Measurements from ENCODE around the gene ACTG2.
A peak's percentile ranks its signal among the peaks of the same experiment; 100 is the strongest.

ACTG2 gene

DNA sequence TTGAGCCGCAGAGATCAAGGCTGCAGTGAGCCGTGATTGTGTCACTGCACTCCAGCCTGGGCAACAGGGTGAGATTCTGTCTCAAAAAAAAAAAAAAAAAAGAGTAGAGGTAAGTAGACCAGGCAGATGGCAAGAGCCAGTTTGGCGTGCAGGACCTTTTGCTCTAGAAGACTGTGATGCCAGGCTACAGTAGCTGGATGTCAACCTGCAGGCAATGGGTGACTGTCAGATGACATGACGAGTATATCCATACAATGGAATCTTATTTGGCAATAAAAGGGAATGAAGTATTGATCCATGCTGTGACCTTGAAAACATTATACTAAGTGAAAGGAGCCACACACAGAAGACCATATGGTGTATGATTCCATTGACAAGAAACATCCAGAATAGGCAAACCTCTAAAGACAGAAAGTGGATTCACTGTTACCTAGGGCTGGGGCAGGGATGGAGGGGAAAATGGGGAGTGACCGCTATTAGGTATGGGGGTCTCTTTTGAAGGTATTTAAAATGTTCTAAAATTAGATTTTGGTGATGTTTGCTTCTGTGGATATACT, 22.7 kb downstream of the ACTG2 start:
- no peak for DNase-seq

DNA sequence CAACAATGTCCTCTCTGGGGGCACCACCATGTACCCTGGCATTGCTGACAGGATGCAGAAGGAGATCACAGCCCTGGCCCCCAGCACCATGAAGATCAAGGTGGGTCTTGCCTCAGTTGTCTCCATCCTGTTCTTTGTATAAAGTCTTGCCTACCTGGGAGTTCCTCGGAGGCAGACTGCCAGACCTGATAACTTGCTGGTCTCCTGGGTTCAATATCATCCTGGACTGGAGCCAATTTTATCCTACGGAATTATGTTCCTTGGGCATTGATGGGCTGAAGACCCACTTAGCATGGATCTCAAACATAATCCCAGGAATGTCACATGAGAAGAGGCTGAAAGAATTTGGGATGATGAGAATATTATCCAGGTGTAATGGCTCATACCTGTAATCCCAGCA, 23.9 kb downstream of the ACTG2 start:
- no peak for DNase-seq

DNA sequence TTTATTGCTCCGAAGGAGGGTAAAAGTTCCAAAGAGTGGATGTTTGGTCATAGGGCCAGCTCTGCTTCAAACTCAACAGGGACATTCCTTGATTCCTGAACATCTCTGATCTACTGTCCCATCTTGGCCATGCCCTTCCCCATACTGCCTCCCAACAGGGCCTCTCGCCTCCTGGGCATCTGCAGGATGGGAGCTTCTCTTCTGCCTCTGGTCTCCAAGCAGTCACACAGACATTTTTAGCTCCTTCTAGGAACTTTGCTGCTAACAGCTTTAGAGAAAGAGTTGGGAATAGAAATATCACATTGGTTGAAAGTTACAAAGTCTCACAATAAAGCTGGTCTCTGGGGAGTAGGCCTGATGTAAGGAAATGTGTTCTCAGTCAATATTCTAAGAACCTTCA, 24.5 kb downstream of the ACTG2 start:
- no peak for DNase-seq

DNA sequence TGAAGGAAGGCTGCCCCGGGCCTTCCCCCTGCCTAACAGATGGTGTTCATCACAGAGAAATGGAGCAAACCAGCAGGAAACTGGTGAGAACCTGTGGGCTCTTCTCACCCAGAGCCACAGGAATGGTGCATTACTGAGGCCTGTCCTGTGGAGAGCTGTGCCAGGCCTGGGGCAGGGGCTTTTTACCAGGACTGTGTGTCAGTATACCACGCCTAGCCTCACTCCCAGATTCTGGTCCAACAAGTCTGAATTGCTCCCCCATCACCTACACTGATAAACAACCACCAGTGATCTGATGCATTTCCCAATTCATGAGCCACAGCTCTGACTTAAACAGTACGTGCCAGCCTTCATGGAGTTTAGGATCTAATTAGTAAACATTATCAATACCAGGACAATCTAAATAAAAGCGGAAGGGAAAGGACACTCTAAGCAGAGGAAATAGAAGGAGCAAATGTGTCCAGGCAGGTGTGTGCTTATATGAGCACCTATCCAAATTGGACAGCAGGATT, 24.9 kb downstream of the ACTG2 start:
- DNase-seq, result no peak

DNA sequence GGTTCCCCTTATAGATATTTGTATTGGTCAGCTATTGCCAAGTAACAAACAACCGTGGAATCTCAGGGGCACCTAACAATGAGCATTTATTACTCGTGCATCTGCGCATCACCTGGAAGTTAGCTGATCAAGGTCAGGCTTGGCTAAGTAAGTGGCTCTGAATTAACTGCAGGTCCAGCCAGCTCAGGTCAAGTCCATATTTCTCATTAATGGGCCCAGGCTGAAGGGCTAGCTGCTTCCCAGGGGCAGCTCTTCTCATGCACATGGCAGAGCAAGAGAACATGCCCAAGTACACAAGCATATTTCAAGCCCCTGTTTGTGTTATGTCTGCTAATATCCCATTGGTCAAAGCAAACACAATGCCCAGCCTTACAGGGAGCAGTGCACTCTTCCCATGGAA, 26.0 kb downstream of the ACTG2 start:
- no peak for DNase-seq

DNA sequence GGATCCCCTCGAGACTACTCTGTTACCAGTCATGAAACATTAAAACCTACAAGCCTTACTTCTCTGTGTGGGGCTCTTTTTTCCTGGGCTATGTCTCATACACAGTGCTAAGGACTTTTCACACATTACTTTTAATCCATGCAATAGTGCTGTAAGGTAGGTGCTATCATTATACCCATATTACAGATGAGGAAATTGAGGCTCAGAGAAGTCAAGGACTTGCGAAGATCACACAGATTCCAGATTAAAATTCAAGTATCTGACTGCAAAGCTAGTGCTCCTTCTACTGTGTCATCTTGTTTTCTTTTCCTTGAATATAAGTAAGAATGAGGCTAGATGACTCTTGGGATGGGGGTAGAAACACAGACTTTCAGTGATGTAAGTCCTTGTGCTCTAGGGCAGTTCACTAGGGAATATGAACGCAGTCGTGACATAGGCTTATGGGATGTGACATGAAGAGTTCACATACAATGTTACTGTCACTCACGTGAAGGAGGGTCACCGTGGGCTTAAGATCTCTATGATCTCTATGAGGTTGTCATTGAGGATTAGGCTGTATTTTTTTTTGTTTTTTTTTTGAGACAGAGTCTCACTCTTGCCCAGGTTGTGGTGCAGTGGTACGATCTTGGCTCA, 26.9 kb downstream of the ACTG2 start:
- no peak for DNase-seq

DNA sequence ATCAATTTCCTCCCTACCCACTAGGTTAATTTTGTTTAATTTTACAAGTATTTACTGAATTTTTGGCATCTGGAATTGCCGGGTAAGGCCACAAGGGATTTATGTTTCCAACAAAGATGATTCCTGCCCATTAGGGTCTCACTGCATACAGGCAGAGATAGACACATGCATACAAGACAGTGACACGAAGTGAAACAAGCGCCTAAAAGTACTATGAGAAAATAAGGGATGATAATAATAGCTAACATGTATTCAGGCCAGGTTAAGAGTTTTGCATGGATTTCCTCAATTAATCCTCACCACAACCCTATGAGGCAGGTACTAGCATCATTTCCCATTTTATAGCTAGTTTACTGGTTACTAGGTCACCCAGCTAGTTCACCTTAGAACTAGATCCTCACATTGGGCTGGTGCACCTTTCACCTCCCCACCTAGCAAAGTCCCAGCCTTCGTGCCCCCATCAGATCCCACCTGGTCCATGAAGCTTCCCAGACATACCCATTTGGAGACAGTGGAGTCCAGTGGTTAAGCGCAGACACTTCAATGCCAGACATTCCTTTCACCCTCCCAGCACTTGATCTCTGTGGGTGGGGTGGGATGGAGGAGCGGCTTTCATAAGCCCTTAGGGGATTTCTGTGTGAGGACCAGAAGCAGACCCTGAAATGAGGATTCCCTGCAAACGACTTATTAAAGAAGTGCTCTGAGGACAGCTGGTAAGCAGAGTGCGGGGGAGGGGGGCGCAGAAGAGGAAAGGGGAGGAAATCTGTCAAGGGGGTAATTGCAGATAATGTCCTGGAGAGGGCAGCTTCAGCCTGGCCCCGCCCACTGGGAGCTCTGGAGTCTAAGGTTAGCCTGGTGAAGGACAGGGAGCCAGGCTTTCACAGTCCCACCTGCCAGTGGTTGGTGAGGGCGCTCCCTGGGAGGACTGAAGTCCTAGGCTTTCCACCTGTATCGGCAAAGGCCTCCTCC, 28.1 kb downstream of the ACTG2 start:
- no peak for DNase-seq

DNA sequence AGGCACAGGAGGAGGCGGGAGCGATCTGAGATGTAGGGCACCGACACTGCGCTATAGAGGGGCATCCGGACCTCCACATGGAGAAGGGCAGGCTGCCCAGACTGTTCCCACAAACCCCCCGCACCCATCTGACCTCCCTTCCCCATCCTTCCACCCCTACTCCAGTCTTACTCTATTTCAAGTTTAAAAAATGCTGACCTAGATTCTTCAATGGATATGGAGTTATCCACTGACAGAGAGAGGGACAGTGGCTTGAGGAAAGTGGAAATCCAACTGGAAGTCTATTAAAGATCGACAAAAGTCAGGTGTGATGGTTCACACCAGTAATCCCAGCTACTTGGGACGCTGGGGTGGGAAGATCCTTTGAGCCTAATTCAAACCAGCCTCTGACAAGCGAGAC, 28.8 kb downstream of the ACTG2 start:
- no peak for DNase-seq

DNA sequence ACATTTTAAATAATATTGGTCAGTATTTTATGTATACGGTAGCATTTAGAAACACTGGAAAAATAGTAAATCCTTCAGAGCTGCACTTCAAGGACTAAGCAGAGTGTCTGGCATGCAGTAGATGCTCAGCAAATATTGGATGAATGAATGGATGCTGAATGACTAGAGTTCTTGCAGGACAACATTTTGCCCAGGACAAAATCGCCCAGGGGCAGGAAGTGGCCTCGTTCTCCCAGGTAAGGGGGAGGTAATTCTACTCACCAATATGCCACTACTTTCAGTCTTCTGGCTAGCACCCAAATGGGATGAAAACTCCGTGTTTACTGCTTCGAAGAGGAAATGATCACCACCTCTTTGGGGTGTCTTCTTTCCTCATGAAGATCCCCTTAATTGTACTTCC, 29.9 kb downstream of the ACTG2 start:
- DNase-seq, result no peak

DNA sequence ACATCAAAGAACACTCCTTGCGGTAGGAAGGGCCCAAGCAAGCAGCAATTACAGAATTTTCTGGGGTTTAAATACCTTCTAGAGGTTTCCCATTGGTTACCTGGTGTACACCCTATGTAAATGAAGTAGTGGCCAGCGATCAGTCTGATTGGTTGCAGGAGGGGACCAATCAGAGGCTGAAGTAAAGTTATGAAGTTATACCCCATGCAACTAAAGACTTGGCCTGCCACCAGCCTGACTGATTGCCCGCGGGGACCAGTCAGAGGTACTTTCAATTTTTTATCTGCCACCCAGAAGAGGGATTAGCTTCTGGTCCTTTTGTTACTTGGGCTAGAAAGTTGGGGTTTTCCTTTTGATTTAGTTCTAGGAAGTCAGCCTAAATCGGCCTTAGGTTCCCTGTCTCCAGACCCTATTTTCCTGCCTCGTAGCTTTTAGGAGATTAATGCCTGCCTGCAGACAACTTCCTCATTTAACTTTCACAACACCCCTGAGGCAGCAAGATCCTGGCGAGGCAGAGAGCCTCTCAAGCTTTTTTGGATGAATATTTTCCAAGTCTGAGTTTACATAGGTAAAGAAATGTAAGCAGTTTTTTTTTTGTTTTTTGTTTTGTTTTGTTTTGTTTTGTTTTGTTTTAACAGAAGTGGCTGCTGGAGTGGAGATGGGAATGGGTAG, 32.4 kb downstream of the ACTG2 start:
- no peak for DNase-seq

DNA sequence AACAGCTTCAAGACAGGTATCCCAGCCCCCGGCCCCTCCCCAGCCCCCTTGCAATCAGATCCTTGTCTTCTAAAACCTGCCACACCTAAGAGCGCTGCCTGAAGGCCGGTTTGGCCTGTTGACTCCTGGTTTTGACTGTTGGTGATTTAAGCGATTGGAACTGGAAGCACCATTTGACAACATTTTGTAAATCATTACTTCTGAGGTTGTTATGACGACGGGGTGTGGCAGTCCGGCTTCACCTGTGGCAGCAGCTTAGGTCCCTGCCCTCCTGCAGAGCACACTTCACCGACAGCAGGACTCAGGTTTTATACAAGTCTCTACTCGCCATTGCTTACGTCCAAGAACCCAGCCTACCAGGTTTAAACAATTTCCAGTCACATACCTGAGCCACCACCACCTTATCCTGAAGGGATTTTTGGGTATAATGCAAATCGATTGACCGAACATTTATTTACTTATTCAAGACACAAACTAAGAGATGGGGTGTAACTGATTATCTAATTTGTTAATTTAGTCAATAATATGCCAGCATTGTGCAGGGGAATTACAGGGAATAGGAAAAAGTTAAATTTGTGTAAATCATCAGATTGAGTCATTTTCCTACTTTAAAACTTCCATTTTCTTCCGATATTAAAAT, 33.2 kb downstream of the ACTG2 start:
- no peak for DNase-seq

DNA sequence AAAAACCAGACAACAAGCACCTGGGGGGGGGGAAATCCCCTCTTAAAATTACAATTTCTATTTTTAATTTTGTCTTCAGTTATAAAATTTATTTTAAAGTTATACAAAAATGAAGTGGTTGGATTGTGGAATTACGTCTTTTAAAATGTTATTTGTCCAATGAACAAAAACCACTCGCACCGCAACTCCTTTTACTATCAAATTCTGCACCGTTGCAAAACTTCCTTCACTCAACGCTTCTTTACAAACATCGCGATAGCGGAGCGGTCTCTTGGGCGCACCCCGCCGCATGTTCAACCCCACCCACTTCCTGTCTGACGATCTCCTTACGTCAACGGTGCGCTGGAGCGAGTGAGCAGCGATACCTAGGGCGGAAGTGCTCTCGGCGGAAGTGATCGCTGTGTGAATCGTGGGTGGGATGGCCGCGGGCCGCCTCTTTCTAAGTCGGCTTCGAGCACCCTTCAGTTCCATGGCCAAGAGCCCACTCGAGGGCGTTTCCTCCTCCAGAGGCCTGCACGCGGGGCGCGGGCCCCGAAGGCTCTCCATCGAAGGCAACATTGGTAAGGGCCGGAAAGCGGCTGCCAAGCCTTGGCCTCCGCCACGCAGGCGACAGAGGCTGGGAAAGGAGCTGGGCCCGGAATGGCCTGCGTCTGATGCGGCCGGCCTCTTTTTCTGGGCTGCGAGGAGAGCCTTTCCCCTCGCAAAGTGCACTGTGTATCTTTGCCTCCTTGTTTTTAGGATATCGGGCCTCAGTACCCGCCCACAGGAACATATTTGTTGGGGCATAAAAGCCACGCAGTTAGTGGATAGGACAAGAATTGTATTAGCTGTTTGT, 33.9 kb downstream of the ACTG2 start, which contains the start of gene DGUOK:
DGUOK (plus strand) TSS at position 388 of the 835 bp plus-strand sequence; CDS start at position 419, 31 bp downstream.
- DNase-seq, result peak; percentile 97 to 98

DNA sequence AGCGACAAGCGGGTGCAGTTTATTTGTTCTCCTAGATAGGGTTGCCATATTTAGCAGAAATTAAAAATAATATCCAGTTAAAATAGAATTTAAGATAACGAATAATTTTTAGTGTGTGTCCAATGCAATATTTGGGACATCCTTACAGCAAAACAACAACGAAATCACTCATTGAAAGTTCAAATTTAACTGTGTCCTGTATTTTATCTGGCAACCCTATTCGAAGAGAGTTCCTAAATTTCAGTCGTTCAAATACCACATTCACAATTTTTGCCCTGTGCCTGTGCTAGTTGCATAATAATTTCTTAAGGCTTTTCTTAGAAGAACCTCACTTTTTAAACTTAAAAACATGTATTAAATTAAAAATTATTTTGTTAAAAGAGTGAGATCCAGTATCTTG, 34.5 kb downstream of the ACTG2 start:
- no peak for DNase-seq

DNA sequence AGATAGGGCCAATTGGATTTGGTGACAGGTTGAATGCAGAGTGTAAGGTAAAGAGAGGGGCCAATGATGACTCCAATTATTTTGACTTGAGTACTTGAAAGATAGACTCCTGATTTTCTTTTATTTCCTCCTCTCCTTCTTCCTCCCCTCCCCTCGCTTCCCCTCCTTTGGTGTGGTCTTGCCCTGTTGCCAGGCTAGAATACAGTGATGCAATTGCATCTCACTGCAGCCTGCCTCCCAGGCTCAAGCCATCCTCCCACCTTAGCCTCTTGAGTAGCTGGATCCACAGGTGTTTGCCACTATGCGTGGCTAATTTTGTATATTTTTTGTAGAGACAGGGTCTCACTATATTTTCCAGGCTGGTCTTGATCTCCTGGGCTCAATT, 36.1 kb downstream of the ACTG2 start:
- no peak for DNase-seq

DNA sequence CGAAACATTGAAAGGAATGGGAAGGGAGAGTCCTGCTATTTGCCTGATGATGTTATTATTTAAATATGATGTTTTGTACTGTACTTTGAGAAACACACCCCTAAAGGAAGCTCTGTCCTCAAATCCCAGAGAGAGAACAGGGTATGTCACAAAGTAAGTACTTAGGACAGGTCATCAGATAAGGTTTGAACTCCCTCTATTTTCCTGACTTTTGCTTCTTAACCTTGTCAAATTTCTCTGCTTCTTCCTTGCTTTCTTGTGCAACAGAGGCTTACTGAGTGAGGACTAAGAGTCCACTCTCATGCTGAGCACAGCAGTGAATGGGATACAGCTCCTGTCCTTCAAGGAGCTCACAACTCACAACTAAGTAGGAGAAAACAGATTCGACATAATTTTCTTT, 37.6 kb downstream of the ACTG2 start:
- no peak for DNase-seq

DNA sequence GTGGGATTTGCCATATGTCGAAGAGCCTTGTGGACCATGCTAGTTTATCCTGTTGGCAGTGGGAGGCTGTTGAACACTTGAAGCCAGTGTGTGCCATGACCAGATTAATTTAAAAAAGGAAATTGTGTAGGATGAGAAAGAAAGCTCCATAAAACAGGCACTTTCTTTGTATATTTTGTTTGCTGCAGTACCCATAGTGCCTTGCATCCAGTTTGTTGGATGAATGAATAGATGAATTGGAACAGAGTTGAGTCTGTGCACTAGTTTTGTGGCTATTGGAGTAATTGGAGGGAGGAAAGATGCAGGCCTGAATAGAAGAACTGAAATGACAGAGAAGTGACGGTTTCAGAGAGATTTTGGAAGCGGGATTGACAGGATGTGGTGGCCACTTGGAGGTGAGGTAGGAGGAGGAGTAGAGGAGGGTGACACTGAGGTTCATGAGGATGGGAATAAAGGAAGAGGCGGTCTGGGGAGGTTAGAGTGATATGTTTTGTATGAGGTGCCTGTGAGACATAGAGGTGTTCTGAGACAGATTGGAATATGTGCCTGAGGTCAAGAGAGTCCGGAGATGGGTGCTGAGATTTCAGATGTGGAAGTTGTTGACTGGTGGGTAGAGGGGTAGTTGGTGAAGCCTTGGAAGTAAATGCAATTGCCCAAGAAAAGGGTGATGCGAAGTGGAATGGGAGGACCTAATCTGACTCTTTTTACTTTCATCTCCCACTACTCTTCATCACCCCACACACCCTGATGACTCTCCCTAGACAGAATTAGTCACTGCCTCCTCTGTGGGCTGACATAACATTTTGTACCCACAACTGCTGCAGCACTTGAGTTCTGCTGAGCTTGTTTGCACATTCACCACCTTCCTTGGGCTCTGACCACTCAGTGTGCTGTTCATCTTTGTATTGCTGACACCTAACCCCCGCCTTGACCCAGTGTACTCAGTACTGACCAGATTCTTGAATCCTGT, 39.0 kb downstream of the ACTG2 start:
- no peak for DNase-seq

DNA sequence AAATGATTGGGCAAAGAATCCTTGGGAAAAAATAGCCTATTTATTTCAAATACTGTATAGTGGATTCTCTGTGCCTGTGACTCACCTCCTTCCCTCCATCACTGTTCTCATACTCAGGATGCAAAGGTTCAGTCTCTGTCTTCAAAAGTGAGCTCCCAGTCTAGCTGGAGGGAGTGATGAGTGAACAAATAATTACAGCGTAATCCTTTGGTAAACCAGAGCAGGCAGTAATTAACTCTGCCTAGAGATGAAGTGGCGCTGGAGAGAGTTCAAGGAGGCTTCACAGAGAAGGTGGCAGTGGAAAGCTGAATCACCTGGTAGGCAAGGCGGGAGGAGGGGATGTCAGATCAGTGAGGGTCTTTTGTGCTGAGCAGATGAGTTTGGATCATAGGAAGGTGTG, 40.4 kb downstream of the ACTG2 start:
- DNase-seq, result peak; percentile 8 to 66

DNA sequence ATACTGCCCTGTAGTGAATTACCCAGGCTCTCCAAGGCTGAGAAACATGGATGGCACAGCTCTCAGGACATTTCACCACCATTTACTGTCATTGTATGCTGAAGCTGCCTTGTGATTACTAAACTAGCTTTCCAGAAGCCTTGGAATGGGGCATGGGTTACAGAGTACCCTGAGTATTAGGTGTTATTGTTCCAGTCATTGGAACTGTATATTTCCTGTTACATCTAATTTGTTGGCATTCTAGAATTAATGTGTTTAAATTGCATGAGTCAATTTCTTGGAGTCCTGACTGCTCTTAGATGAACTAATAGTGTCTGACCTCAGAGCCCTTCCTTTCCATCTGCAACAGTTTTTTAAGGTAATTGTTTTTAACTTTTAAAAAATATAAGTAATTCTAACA, 42.8 kb downstream of the ACTG2 start:
- DNase-seq, result no peak

DNA sequence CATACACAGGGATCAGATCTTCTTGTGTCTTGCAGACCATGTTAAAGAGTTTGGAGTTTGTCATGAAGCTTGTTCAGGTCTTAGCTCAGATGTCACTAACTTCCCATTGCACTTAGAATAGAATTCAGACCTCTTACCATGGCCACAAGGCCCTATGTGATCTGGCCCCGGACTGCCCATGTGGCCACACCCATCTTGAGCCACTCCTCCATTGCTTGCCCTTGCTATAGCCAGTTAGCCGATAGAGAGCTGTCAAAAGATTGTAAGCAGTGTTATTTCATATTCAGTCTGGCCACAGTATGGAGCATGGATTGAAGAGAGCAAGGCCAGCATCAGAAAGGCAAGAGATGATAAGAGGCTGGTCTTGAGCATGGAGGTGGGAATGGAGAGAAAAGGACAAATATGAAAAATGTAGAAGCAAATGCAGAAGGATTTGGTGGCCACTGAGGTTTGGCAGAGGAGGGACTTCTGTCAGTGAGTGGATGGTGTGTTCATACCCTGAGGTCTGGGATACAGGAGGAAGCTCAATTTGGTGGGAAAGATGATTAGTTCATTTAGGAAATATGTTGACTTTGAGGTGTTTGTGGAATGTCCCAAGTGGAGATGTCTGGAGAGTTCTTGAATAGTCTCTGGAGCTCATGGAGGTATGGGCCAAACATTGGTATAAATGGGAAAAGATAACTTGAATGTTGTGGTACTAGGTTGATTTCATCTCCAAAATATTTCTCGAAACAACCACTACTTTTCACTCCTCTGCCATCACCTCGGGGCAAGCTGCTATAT, 44.5 kb downstream of the ACTG2 start:
- no peak for DNase-seq

DNA sequence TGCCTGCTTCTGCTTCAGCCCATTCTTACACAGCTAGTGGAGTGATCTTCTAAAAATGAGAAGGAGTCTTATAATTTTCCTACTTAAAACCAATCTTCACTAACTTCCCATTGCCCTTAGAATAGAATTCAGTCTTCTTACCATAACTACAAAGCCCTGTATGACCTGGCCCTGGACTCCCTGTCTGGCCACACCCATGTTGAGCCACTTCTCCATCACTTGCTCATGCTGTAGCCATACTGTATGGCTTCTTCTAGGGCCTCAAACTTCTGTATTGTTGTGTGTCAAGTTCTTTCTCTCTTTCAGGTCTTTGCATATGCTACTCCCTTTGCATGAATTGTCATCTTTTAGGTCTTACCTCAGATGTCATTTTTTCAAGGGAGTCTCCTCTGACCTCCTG, 45.1 kb downstream of the ACTG2 start:
- DNase-seq, result no peak
